Coronary artery (tissue), 2 donors: ENCODE results near the gene R3HDM2.

ENCODE experiments used
- DNase-seq: peaks from one replicate; pipeline ENCODE4 v3.0.0-alpha.2; 2017; ENCODE audit warnings: low spot score
- H3K27ac ChIP-seq, 2 donors: fragments of 200-600 bp; sonication (generic); one replicate each; pipeline ENCODE4 v1.5.1; 2016 to 2019
- H3K4me3 ChIP-seq: fragments of 200-600 bp; sonication (generic); 2 replicates; pipeline ENCODE4 v1.5.1; 2016; ENCODE audit warnings: mild to moderate bottlenecking, moderate library complexity
- CTCF ChIP-seq: fragments of 200-600 bp; sonication (generic); IDR thresholded peaks from one replicate; pipeline ENCODE4 v1.5.1; 2019; ENCODE audit warnings: antibody characterized with exemption

The R3HDM2 gene

DNA sequence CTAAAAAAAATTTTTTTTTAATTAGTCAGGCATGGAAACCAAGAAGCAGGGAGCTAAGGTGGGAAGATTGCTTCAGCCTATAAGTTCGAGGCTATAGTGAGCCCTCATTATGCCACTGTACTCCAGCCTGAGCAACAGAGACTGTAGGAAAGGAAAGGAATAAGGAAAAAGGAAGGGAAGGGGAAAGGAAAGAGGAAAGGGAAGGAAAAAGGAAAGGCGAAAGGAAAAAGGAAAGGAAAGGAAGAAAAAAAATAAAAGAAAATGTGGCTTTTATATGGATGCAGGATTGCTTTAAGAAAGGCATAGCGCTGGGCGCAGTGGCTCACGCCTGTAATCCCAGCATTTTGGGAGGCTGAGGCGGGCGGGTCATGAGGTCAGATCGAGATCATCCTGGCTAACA is 70.4 kb downstream of the R3HDM2 start:
- no peak for TF ChIP-seq CTCF
- no peak for DNase-seq
- Histone ChIP-seq H3K27ac (no peak overlapping the region), H3K4me3 (no peak overlapping the region)

GRCh38 chr12:57358646-57359045 is 72.2 kb downstream of the R3HDM2 start:
- no peak for TF ChIP-seq CTCF
- H3K4me3 ChIP-seq: no peak overlapping the region
- no peak for DNase-seq
- H3K27ac ChIP-seq: no peak overlapping the region

GRCh38 chr12:57355734-57356133 is 75.1 kb downstream of the R3HDM2 start:
- H3K27ac ChIP-seq: no peak overlapping the region
- no peak for DNase-seq
- H3K4me3 ChIP-seq: no peak overlapping the region
- TF ChIP-seq CTCF: no peak

DNA sequence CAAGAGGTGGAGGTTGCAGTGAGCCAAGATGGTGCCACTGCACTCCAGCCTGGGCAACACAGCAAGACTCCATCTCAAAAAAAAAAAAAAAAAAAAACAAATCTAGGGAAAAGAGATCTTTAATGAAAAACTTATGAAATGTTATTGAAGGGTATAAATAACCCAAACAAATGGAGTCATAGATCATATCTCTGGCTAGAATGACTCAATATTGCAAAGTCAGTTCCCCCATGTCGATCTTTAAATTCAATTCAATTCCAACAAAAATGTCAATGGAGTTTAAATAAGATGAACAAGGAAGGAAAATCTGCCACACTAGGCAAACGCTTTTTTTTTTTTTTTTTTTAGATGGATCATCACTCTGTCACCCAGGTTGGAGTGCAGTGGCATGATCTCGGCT is 78.7 kb downstream of the R3HDM2 start:
- Histone ChIP-seq H3K27ac (no peak overlapping the region), H3K4me3 (no peak overlapping the region)
- TF ChIP-seq CTCF: no peak
- no peak for DNase-seq

- H3K4me3 ChIP-seq: no peak overlapping the region
- no peak for TF ChIP-seq CTCF
- H3K27ac ChIP-seq: no peak overlapping the region
- no peak for DNase-seq
Measured at GRCh38 chr12:57347284-57347683, 83.6 kb downstream of the R3HDM2 start.

DNA sequence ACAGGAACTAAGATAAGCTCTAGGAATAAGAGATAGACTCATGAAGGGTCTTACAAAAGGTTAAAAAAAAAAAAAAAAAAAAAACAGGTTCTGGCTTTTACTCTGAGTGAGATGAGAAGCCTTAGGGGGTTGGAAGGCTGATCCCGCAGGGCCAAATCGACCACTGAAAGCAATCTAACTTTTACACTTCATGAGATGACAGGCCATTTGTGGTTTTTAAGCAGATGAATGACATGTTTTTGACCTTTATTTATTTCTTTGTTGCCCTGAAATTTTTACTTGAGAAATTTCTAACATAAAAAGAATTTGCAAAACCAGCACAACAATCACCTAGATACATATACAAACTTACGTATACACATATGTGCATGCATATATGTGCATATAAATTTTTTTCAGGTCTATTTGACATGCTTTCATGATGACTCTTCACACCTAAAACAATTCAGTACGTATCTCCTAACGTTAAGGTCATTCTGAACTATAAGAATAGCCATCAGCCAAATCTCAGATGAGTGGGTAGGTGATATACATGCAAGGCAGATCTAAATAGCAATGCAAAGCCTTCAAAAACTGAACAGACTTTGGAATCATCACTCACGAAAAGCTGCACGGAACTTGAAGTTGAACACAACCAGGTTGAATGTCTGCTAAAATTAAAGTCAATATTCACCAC is 87.0 kb downstream of the R3HDM2 start:
- no peak for DNase-seq
- no peak for TF ChIP-seq CTCF
- H3K4me3 ChIP-seq: no peak overlapping the region

GRCh38 chr12:57342207-57342691 is 88.6 kb downstream of the R3HDM2 start:
- TF ChIP-seq CTCF: no peak
- peak overlapping the region; percentile 30 for H3K4me3 ChIP-seq
- H3K27ac ChIP-seq: peak overlapping the region in 1 of 2 donors; percentile 22
- no peak for DNase-seq

More for the DNA sequence above, 87.0 kb downstream of the R3HDM2 start:
- no peak overlapping the region for H3K27ac ChIP-seq
